A375 (cell line): ENCODE measurements around the gene ARL9. TPM values are rescaled to one million over a fixed set of nuclear protein-coding genes. Genes with fewer than 3 reads are reported as not detected.

Experiments used
- total RNA-seq: library from RNA; depleted of rRNA; stranded (reverse); fragments of >200 nt; shearing (Covaris generic); gene quantifications from 2 replicates; pipeline ENCODE4 v1.2.3, GENCODE V29; 2014; rRNA removed

Gene ARL9
- total RNA-seq = 0.13 and 0.34 TPM in 2 replicates

GRCh38 chr4:56505269-56506130, at the start of gene ARL9:
TSS of gene ARL9 (plus strand) at chr4:56505791. CDS start at chr4:56505863, 72 bp downstream.

GRCh38 chr4:56467284-56468096, 38.1 kb upstream of the ARL9 start, which contains the start of gene SRP72:
TSS of gene SRP72 (plus strand) at chr4:56467617. CDS start at chr4:56467636, 19 bp downstream.

Other genes with a start within 250 kb of the ARL9 start
- 7.8 and 9.7 TPM in 2 replicates for gene AASDH, start 118.3 kb upstream of the ARL9 start, total RNA-seq
- 37.5 and 41.6 TPM in 2 replicates for gene PPAT, start 70.2 kb upstream of the ARL9 start, total RNA-seq
- 103 and 124 TPM in 2 replicates for gene PAICS, start 69.5 kb upstream of the ARL9 start, total RNA-seq
- gene SRP72, start 38.2 kb upstream of the ARL9 start, total RNA-seq = 138 and 151 TPM in 2 replicates
- gene HOPX, start 175.5 kb downstream of the ARL9 start, total RNA-seq = 0.45 TPM in 1 of 2 replicates, not detected in the other